GM04503 (cell line): Measurements from ENCODE around the gene INO80C.
A peak's percentile ranks its signal among the peaks of the same experiment; 100 is the strongest.

Source experiments
- DNase-seq: peaks from one replicate; pipeline ENCODE4 v3.0.0-alpha.2; 2012; ENCODE audit warnings: low read depth

Gene INO80C

GRCh38 chr18:35497370-35498197, at the start of gene INO80C:
Gene INO80C (minus strand): TSS chr18:35497960. CDS start chr18:35497874, 86 bp downstream.
- DNase-seq = peak; percentile 64

GRCh38 chr18:35547008-35547605, 49.3 kb upstream of the INO80C start:
- no peak for DNase-seq

- no peak for DNase-seq
Measured at GRCh38 chr18:35542356-35542755, 44.6 kb upstream of the INO80C start.

- no peak for DNase-seq
Measured at GRCh38 chr18:35535297-35535696, 37.5 kb upstream of the INO80C start.

- no peak for DNase-seq
Measured at GRCh38 chr18:35533916-35534405, 36.2 kb upstream of the INO80C start.

GRCh38 chr18:35528749-35529274, 31.1 kb upstream of the INO80C start:
- no peak for DNase-seq

- no peak for DNase-seq
Measured at GRCh38 chr18:35526495-35527059, 28.8 kb upstream of the INO80C start.

- no peak for DNase-seq
Measured at GRCh38 chr18:35525795-35526494, 28.2 kb upstream of the INO80C start.

- no peak for DNase-seq
Measured at GRCh38 chr18:35524226-35524625, 26.5 kb upstream of the INO80C start.

- DNase-seq = no peak
Measured at GRCh38 chr18:35522130-35522959, 24.6 kb upstream of the INO80C start.

GRCh38 chr18:35521133-35521532, 23.4 kb upstream of the INO80C start:
- no peak for DNase-seq

- no peak for DNase-seq
Measured at GRCh38 chr18:35519148-35519899, 21.6 kb upstream of the INO80C start.

GRCh38 chr18:35517715-35518114, 20.0 kb upstream of the INO80C start:
- DNase-seq = no peak

- no peak for DNase-seq
Measured at GRCh38 chr18:35516789-35517188, 19.0 kb upstream of the INO80C start.

- DNase-seq = no peak
Measured at GRCh38 chr18:35516351-35516750, 18.6 kb upstream of the INO80C start.

- no peak for DNase-seq
Measured at GRCh38 chr18:35515460-35516130, 17.8 kb upstream of the INO80C start.

- no peak for DNase-seq
Measured at GRCh38 chr18:35514752-35515459, 17.1 kb upstream of the INO80C start.

GRCh38 chr18:35514283-35514682, 16.5 kb upstream of the INO80C start:
- no peak for DNase-seq
